ENCODE measurements around the gene SLC16A3.

DNA sequence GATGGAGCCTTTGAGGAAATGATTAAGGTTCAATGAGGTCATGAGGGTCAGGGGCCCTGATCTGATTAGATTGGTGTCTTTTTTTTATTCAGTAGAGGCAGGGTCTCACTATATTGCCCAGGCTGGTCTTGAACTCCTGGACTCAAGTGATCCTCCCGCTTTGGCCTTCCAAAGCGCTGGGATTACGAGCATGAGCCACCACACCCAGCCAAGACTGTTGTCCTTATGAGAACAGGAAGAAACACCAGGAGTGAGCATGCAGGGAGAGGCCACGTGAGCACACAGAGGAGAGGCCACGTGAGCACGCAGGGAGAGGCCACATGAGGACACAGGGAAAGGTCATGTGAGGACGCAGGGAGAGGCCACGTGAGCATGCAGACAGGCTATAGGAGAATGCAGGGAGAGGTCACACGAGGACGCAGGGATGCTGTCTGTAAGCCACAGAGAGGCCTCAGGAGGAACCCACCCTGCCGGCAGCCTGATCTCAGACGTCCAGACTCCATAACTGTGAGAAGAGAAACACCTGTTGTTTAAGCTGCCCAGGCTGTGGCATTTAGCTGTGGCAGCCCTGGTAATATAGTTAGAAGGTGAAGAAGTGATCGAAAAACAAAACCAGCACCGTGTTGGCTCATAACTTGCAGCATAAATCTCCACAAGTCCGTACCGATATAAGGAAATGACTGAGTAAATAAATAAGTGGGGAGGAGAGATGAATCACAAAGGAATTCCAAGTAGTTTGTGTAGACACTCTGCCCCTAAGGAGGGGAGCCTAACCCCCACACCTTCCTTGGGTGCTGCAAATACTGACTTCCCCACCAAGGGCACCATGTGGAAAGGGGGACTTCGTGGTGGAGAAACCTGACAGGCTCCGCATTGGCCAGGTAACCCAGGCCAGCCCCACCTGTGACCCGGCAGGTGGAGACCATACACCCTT, 59.3 kb downstream of the SLC16A3 start:
- no peak for TF ChIP-seq SMAD1 (IDR thresholded peaks at IDR 0.05; ENCODE audit: low read depth, partially characterized antibody)
- TF ChIP-seq EP300 (IDR thresholded peaks at IDR 0.05; ENCODE audit: borderline replicate concordance in 1 of 2, control insufficient read depth in 1 of 2, low read depth in 2 of 2, low read length in 2 of 2) = no peak
- TF ChIP-seq, protein P1, sequence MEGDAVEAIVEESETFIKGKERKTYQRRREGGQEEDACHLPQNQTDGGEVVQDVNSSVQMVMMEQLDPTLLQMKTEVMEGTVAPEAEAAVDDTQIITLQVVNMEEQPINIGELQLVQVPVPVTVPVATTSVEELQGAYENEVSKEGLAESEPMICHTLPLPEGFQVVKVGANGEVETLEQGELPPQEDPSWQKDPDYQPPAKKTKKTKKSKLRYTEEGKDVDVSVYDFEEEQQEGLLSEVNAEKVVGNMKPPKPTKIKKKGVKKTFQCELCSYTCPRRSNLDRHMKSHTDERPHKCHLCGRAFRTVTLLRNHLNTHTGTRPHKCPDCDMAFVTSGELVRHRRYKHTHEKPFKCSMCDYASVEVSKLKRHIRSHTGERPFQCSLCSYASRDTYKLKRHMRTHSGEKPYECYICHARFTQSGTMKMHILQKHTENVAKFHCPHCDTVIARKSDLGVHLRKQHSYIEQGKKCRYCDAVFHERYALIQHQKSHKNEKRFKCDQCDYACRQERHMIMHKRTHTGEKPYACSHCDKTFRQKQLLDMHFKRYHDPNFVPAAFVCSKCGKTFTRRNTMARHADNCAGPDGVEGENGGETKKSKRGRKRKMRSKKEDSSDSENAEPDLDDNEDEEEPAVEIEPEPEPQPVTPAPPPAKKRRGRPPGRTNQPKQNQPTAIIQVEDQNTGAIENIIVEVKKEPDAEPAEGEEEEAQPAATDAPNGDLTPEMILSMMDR (IDR thresholded peaks at IDR 0.05 in 2 of 3, conservative IDR thresholded peaks at IDR 0.05 in 1 of 3; ENCODE audit: control insufficient read depth in 2 of 3, extremely low read depth in 1 of 3, insufficient read depth in 1 of 3, low read depth in 3 of 3, low read length in 3 of 3) = no peak
